Fibroblast of villous mesenchyme (primary cell): ENCODE measurements around the gene MOCS2. TPM values are rescaled to one million over a fixed set of nuclear protein-coding genes. Genes with fewer than 3 reads are reported as not detected.

Source experiments
- DNase-seq: peaks from one replicate; pipeline ENCODE4 v3.0.0-alpha.2; 2010; ENCODE audit warnings: low read depth
- H3K4me3 ChIP-seq: 2 replicates; pipeline ENCODE4 v1.5.1; 2011; ENCODE audit warnings: low read depth, mild to moderate bottlenecking, low read length
- total RNA-seq: library from RNA; depleted of rRNA; stranded (reverse); fragments of >200 nt; gene quantifications from 2 replicates; pipeline ENCODE4 v1.2.3, GENCODE V29; 2012
- TF ChIP-seq, protein P1 (sequence below): IDR thresholded peaks from 2 replicates; pipeline ENCODE4 v1.5.1; 2012; ENCODE audit warnings: low read depth, mild to moderate bottlenecking, low read length; ENCODE audit not compliant: insufficient read depth

The MOCS2 gene
- 47.7 and 60.9 TPM in 2 replicates for total RNA-seq

- peak; percentile 91 for DNase-seq
- TF ChIP-seq, protein P1, sequence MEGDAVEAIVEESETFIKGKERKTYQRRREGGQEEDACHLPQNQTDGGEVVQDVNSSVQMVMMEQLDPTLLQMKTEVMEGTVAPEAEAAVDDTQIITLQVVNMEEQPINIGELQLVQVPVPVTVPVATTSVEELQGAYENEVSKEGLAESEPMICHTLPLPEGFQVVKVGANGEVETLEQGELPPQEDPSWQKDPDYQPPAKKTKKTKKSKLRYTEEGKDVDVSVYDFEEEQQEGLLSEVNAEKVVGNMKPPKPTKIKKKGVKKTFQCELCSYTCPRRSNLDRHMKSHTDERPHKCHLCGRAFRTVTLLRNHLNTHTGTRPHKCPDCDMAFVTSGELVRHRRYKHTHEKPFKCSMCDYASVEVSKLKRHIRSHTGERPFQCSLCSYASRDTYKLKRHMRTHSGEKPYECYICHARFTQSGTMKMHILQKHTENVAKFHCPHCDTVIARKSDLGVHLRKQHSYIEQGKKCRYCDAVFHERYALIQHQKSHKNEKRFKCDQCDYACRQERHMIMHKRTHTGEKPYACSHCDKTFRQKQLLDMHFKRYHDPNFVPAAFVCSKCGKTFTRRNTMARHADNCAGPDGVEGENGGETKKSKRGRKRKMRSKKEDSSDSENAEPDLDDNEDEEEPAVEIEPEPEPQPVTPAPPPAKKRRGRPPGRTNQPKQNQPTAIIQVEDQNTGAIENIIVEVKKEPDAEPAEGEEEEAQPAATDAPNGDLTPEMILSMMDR, result no peak
- H3K4me3 ChIP-seq, result peak within 1 kb of the TSS; percentile 89
Measured at GRCh38 chr5:53109443-53110127, at the start of gene MOCS2. Gene MOCS2, minus strand, starts transcription at chr5:53109757. Its CDS starts 2,583 bp downstream, at chr5:53107174.

- no peak overlapping the region for H3K4me3 ChIP-seq
- peak; percentile 73 for DNase-seq
- TF ChIP-seq, protein P1, result no peak
Measured at GRCh38 chr5:53151713-53152458, 42.3 kb upstream of the MOCS2 start.

DNA sequence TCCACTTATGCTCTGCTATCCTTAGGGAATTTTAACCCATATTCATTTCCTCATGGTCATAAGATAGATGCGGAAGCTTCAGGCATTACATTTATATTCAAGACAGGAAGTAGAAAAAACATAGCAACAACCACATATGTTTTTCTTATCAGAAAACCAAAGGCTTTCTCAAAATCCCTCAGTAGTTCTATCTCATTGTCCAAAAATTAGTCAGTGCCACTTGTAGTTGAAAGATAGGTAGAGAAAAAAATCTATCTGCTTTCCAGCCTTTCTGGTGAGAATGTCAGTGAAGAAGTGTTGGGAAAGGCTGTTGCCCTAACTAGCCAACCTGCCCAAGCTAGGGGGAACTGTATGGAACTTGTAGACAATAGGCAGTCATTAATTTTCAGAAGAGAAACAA is 23.5 kb upstream of the MOCS2 start:
- no peak for DNase-seq
- no peak overlapping the region for H3K4me3 ChIP-seq
- TF ChIP-seq, protein P1, result no peak

- H3K4me3 ChIP-seq, result no peak overlapping the region
- peak; percentile 33 for DNase-seq
- TF ChIP-seq, protein P1, result no peak
Measured at GRCh38 chr5:53130266-53130665, 20.7 kb upstream of the MOCS2 start.

DNA sequence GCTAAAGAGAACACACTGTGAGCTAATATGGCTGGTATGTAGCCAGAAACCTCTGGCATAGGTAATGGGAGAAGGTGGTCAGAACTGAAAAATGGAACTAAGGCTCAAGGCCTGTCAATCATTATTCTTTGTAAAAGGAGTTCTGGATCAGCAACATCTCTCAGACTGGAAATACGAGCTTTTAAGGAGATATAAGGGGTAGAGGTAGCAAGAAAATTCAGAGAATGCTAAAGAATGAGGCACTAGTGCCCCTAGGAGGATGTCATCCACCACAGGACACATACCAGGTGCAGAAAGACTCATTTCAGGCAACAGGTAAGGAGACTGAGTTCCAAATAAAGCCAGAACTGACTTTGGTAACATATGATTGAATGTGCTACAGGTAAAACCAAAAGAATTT is 18.9 kb upstream of the MOCS2 start:
- TF ChIP-seq, protein P1, result no peak
- DNase-seq, result no peak
- no peak overlapping the region for H3K4me3 ChIP-seq

DNA sequence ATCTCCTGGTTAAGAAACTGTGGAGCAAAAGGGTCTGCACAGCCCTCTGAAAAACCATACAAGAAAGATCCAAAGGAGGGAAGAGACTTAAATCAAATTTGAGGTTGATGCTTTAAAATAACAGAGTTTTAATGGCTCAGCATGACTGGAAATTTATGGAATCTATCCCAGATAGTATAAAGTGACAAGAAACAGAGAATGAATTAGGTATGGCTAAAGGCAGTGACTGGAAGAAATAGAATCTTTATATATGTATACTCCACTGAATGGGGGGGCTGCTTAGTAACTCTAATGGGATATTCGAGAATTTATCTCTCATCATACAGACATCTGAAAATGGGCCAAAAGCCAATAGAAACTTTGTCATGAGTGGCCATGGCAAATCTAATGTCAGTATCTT is 17.6 kb upstream of the MOCS2 start:
- TF ChIP-seq, protein P1, result no peak
- no peak for DNase-seq
- H3K4me3 ChIP-seq, result no peak overlapping the region
